Measurements from ENCODE around the gene TRPC4AP. TPM values are rescaled to one million over a fixed set of nuclear protein-coding genes. Genes with fewer than 3 reads are reported as not detected.

The TRPC4AP gene
- total and polyA plus RNA-seq, 10 of the 15 experiments (the other 5 are each of a cell fraction or from before 2014, with no cell fraction given) = 1.1 to 61.7 (median 41.2) TPM

DNA sequence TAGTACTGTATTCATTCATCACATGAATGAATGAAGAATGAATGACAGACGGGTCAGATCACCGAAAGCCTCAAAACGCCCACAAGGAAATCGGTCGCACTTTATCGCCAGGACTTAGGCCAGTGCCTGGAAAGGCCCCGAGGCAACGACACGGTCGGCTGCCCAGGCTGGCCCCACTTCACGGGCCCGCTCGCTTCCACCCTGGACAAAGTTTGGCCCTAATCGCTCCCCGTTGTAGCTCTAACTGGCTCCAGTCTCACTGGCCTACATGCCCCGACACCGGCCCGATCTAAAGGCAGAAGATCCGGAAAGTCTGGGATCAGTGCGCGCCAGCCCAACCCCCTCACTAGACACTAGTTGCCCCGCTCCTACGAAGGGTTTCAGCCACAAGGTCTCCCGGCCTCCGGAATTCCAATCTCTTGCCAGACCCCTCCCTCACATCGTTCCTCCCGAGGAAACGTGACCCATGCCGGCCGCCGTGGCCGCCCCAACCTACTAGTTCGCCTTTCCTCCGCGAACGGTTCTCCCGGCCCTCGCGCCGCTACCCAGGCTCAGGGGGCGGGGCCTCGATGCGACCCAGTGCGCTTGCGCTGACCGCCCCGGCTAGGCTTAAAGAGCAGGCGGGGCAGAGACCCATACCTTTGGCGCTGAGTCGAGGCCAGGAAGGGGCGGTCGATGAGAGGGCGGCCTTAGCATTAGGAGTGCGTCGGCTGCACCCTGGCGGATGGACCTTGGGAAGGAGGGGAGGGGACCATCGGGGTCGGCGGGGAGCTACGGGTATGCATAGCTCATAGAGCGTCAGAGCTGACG, 137.2 kb downstream of the TRPC4AP start, which contains the start of the genes GSS and MYH7B (continued):
- TF ChIP-seq SMAD5 (IDR thresholded peaks at IDR 0.05; ENCODE audit: low read depth) (peak; percentile 70; the same call in 1 of the 2 replicates), SREBF2 (IDR thresholded peaks at IDR 0.05; ENCODE audit: low read length) (no peak), POLR2AphosphoS5 (IDR thresholded peaks at IDR 0.05; ENCODE audit: low read length) (peak; percentile 87), ZNF207 (IDR thresholded peaks at IDR 0.05; ENCODE audit: borderline replicate concordance) (no peak; the same call in 1 of the 2 replicates), RB1 (IDR thresholded peaks at IDR 0.05; ENCODE audit: borderline replicate concordance) (peak; percentile 48; the same call in 1 of the 2 replicates), CBFB (IDR thresholded peaks at IDR 0.05; ENCODE audit: low read depth) (0 out of 2 replicates have a peak, but pooled peaks have one; percentile 65), ZSCAN29 (IDR thresholded peaks at IDR 0.05) (no peak), BRCA1 (IDR thresholded peaks at IDR 0.05; ENCODE audit: low read depth, low read length) (no peak), ZBTB11 (CRISPR knock-in tag; IDR thresholded peaks at IDR 0.05) (no peak), MEF2B (IDR thresholded peaks at IDR 0.05; ENCODE audit: partially characterized antibody, poor library complexity, severe bottlenecking) (no peak), TAF1 (IDR thresholded peaks at IDR 0.05; ENCODE audit: borderline replicate concordance, low read depth, low read length) (peak; percentile 97), EGR1 (IDR thresholded peaks at IDR 0.05; ENCODE audit: borderline replicate concordance in 1 of 2, low read depth in 2 of 2, low read length in 2 of 2) (peak in 1 of 2 experiments; percentile 12; a peak in 1 of 3 replicates), YBX1 (IDR thresholded peaks at IDR 0.05) (no peak), MYC (IDR thresholded peaks at IDR 0.05; ENCODE audit: insufficient read depth, insufficient read length, insufficient replicate concordance, low read length, severe bottlenecking) (peak; percentile 52), ZNF24 (IDR thresholded peaks at IDR 0.05) (peak; percentile 88), SMARCA5 (IDR thresholded peaks at IDR 0.05) (no peak; the same call in none of the 2 replicates), HDAC6 (IDR thresholded peaks at IDR 0.05; ENCODE audit: unreplicated experiment) (no peak), IRF4 (IDR thresholded peaks at IDR 0.05; ENCODE audit: low read depth, low read length) (no peak), RAD51 (IDR thresholded peaks at IDR 0.05) (no peak), PAX5 (IDR thresholded peaks at IDR 0.05; ENCODE audit: borderline replicate concordance, low read depth, low read length) (peak; percentile 99)
- TF ChIP-seq, protein P1, sequence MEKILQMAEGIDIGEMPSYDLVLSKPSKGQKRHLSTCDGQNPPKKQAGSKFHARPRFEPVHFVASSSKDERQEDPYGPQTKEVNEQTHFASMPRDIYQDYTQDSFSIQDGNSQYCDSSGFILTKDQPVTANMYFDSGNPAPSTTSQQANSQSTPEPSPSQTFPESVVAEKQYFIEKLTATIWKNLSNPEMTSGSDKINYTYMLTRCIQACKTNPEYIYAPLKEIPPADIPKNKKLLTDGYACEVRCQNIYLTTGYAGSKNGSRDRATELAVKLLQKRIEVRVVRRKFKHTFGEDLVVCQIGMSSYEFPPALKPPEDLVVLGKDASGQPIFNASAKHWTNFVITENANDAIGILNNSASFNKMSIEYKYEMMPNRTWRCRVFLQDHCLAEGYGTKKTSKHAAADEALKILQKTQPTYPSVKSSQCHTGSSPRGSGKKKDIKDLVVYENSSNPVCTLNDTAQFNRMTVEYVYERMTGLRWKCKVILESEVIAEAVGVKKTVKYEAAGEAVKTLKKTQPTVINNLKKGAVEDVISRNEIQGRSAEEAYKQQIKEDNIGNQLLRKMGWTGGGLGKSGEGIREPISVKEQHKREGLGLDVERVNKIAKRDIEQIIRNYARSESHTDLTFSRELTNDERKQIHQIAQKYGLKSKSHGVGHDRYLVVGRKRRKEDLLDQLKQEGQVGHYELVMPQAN (conservative IDR thresholded peaks at IDR 0.05) = peak; percentile 86; the same call in 1 of the 2 replicates
- TF ChIP-seq, protein P2, sequence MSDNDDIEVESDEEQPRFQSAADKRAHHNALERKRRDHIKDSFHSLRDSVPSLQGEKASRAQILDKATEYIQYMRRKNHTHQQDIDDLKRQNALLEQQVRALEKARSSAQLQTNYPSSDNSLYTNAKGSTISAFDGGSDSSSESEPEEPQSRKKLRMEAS (IDR thresholded peaks at IDR 0.05; ENCODE audit: low read depth, low read length) = peak; percentile 39

Measured in GM12878 (cell line).